Parathyroid adenoma (tissue), 2 donors: Measurements from ENCODE around the gene ZYG11B.

Experiments used
- H2AFZ ChIP-seq: fragments of 300-600 bp; sonication (generic); one replicate; pipeline ENCODE4 v1.7.0; 2017; ENCODE audit warnings: antibody characterized with exemption, mild to moderate bottlenecking
- H3K27ac ChIP-seq: fragments of 300-600 bp; sonication (generic); one replicate; pipeline ENCODE4 v1.7.0; 2017
- H3K27me3 ChIP-seq: fragments of 300-600 bp; sonication (generic); one replicate; pipeline ENCODE4 v1.7.0; 2017; ENCODE audit warnings: low read length; ENCODE audit not compliant: control insufficient read depth, insufficient read depth
- H3K36me3 ChIP-seq: fragments of 300-600 bp; sonication (generic); one replicate; pipeline ENCODE4 v1.7.0; 2017; ENCODE audit warnings: low read length; ENCODE audit not compliant: control insufficient read depth, insufficient read depth
- H3K4me1 ChIP-seq: fragments of 300-600 bp; sonication (generic); one replicate; pipeline ENCODE4 v1.7.0; 2017; ENCODE audit warnings: control low read depth
- H3K4me2 ChIP-seq: fragments of 300-600 bp; sonication (generic); one replicate; pipeline ENCODE4 v1.7.0; 2017; ENCODE audit warnings: low read length
- H3K4me3 ChIP-seq: fragments of 300-600 bp; sonication (generic); one replicate; pipeline ENCODE4 v1.7.0; 2017; ENCODE audit warnings: low read depth, low read length
- H3K79me2 ChIP-seq: fragments of 300-600 bp; sonication (generic); one replicate; pipeline ENCODE4 v1.7.0; 2017; ENCODE audit warnings: control low read depth
- H3K9ac ChIP-seq: fragments of 300-600 bp; sonication (generic); one replicate; pipeline ENCODE4 v1.7.0; 2017; ENCODE audit warnings: mild to moderate bottlenecking
- H3K9me3 ChIP-seq: fragments of 300-600 bp; sonication (generic); one replicate; pipeline ENCODE4 v1.7.0; 2017; ENCODE audit warnings: low read length; ENCODE audit not compliant: control insufficient read depth
- CTCF ChIP-seq: fragments of 300-600 bp; sonication (generic); IDR thresholded peaks from one replicate; pipeline ENCODE4 v1.7.0; 2017; ENCODE audit warnings: antibody characterized with exemption, mild to moderate bottlenecking
- donor health status: primary hyperparathyroidism.

The ZYG11B gene

GRCh38 chr1:52876843-52877242 is 150.6 kb downstream of the ZYG11B start:
- Histone ChIP-seq H3K79me2 (no peaks in the 10 kb centered on the region), H3K9ac (no peak overlapping the region), H3K27ac (no peak overlapping the region), H2AFZ (no peak overlapping the region), H3K9me3 (no peaks in the 10 kb centered on the region), H3K4me2 (no peak overlapping the region), H3K4me1 (no peaks in the 10 kb centered on the region), H3K4me3 (no peak overlapping the region), H3K27me3 (no peaks in the 10 kb centered on the region), H3K36me3 (no peaks in the 10 kb centered on the region)
- TF ChIP-seq CTCF, result no peak
